Measurements from ENCODE around the gene KANSL1L. TPM values are rescaled to one million over a fixed set of nuclear protein-coding genes. Genes with fewer than 3 reads are reported as not detected.

KANSL1L gene
- polyA plus RNA-seq, 1 of the 3 experiments (the other 2 are of a cell fraction), result 5.5 TPM

DNA sequence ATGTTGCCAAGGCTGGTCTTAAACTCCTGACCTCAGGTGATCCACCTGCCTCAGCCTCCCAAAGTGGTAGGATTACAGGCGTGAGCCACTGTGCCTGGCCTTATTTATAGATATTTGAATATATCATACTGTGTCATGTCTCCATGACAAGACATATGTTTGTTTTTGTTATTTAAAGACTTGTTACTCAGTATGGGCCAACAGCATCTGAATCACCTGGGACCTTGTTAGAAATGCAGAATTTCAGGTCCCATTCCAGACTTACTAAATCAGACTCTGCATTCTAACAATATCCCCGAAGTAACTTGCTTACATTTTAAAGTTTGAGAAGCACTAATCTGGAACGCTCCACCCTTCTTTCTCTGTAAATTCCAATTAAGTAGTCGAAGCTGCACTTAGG is 135.5 kb downstream of the KANSL1L start:
- Histone ChIP-seq H3K79me2 (ENCODE audit: insufficient read depth) (no peaks in the 10 kb centered on the region), H2AFZ (ENCODE audit: low read depth) (no peak overlapping the region), H3K4me2 (no peak overlapping the region), H3K9ac (no peak overlapping the region), H3K27me3 (ENCODE audit: insufficient read depth) (no peaks in the 10 kb centered on the region), H3K27ac (ENCODE audit: low read depth in 2 of 2, low read length in 1 of 2) (no peak overlapping the region), H3K9me2 (no peaks in the 10 kb centered on the region), H3K4me3 (ENCODE audit: low read depth in 2 of 2, low read length in 1 of 2) (no peak overlapping the region), H3F3A (replicated peaks; ENCODE audit: insufficient read depth) (peaks cover 10% of the 10 kb centered on the region), H3K36me3 (replicated peaks in 1 of 2; ENCODE audit: control insufficient read depth in 1 of 2, insufficient read depth in 2 of 2, low read length in 1 of 2) (peaks cover 9 to 10% of the 10 kb centered on the region in 2 experiments), H3K9me3 (no peaks in the 10 kb centered on the region), H4K20me1 (ENCODE audit: insufficient read depth) (no peaks in the 10 kb centered on the region), H3K4me1 (ENCODE audit: control insufficient read depth in 1 of 2, insufficient read depth in 2 of 2, low read depth in 1 of 2, low read length in 1 of 2) (no peaks in the 10 kb centered on the region)
- ChIA-PET POLR2A (no interaction called here), CTCF (interaction anchor here (0.6 to 1.0 kb wide), 2 partner anchors 132 to 163 kb away, joined by 3 read pairs; no protein-coding TSS in a partner anchor)
- no peak for DNase-seq
- TF ChIP-seq RCOR1 (IDR thresholded peaks at IDR 0.05; ENCODE audit: low read length) (no peak), RAD21 (IDR thresholded peaks at IDR 0.05; ENCODE audit: low read length) (no peak), GATA2 (CRISPR knock-in tag; IDR thresholded peaks at IDR 0.05) (no peak), RXRA (IDR thresholded peaks at IDR 0.05; ENCODE audit: borderline replicate concordance, low read depth) (no peak), TEAD4 (IDR thresholded peaks at IDR 0.05; ENCODE audit: borderline replicate concordance, insufficient read depth) (no peak), POLR2AphosphoS5 (IDR thresholded peaks at IDR 0.05; ENCODE audit: low read depth, low read length) (no peak), CHD2 (IDR thresholded peaks at IDR 0.05; ENCODE audit: low read length, partially characterized antibody) (no peak)
- TF ChIP-seq, protein P1, sequence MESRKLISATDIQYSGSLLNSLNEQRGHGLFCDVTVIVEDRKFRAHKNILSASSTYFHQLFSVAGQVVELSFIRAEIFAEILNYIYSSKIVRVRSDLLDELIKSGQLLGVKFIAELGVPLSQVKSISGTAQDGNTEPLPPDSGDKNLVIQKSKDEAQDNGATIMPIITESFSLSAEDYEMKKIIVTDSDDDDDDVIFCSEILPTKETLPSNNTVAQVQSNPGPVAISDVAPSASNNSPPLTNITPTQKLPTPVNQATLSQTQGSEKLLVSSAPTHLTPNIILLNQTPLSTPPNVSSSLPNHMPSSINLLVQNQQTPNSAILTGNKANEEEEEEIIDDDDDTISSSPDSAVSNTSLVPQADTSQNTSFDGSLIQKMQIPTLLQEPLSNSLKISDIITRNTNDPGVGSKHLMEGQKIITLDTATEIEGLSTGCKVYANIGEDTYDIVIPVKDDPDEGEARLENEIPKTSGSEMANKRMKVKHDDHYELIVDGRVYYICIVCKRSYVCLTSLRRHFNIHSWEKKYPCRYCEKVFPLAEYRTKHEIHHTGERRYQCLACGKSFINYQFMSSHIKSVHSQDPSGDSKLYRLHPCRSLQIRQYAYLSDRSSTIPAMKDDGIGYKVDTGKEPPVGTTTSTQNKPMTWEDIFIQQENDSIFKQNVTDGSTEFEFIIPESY (IDR thresholded peaks at IDR 0.05; ENCODE audit: borderline replicate concordance, low read depth), result no peak
- TF ChIP-seq, protein P2, sequence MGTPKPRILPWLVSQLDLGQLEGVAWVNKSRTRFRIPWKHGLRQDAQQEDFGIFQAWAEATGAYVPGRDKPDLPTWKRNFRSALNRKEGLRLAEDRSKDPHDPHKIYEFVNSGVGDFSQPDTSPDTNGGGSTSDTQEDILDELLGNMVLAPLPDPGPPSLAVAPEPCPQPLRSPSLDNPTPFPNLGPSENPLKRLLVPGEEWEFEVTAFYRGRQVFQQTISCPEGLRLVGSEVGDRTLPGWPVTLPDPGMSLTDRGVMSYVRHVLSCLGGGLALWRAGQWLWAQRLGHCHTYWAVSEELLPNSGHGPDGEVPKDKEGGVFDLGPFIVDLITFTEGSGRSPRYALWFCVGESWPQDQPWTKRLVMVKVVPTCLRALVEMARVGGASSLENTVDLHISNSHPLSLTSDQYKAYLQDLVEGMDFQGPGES (IDR thresholded peaks at IDR 0.05; ENCODE audit: low read depth, low read length), result no peak
- WGBS (ENCODE audit: low lambda C conversion rate), result 97% methylated on average over 4 of the region's 4 CpGs

DNA sequence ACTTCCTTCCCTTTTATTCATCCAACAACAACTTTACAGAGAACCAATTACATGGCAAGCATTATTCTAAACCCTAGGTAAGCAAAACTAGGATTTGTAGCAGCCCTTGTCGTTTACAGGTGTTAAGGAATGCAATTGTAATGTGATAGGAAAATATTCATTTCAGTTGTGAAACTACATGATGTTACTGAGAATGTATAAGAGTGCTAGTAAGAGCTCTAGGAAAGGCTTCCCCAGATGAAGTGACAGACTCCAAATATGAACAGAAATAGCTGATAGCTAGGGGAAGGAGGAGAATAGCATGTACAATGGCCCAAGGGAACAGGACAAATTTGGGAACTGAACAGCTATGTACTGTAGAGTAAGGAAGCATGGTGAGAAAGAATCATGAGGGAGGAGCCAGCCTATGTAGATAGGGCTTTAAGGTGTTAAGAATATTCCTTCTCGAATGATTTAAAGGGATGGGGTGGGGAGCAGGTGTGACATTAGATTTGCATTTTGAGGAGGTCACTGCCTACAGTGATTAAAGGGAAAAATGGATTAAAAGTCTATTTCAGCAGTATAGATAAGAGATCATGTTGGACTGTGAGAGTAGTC is 137.0 kb downstream of the KANSL1L start:
- no peaks in the 10 kb centered on the region for H3K9me3 ChIP-seq
- peaks cover 11% of the 10 kb centered on the region for H3F3A ChIP-seq (replicated peaks; ENCODE audit: insufficient read depth)
- no peak overlapping the region for H3K27ac ChIP-seq (ENCODE audit: low read depth in 2 of 2, low read length in 1 of 2)
- DNase-seq, result no peak
- H3K79me2 ChIP-seq (ENCODE audit: insufficient read depth), result no peaks in the 10 kb centered on the region
- H4K20me1 ChIP-seq (ENCODE audit: insufficient read depth), result no peaks in the 10 kb centered on the region
- H3K9me2 ChIP-seq, result no peaks in the 10 kb centered on the region
- no peak overlapping the region for H2AFZ ChIP-seq (ENCODE audit: low read depth)
- no peak overlapping the region for H3K4me3 ChIP-seq (ENCODE audit: low read depth in 2 of 2, low read length in 1 of 2)
- H3K36me3 ChIP-seq (replicated peaks in 1 of 2; ENCODE audit: control insufficient read depth in 1 of 2, insufficient read depth in 2 of 2, low read length in 1 of 2), result peaks cover 13 to 15% of the 10 kb centered on the region in 2 experiments
- ChIA-PET POLR2A (no interaction called here), CTCF (no interaction called here)
- 93% methylated on average over 2 of the region's 2 CpGs for WGBS (ENCODE audit: low lambda C conversion rate)
- TF ChIP-seq TCF12 (IDR thresholded peaks at IDR 0.05) (no peak), RCOR1 (IDR thresholded peaks at IDR 0.05; ENCODE audit: low read length) (no peak), GATA2 (CRISPR knock-in tag; IDR thresholded peaks at IDR 0.05) (no peak), FOXM1 (IDR thresholded peaks at IDR 0.05; ENCODE audit: low read depth) (no peak), POLR2AphosphoS5 (IDR thresholded peaks at IDR 0.05; ENCODE audit: low read depth, low read length) (no peak), EZH2phosphoT487 (IDR thresholded peaks at IDR 0.05; ENCODE audit: borderline replicate concordance, low read depth) (no peak), SIN3A (IDR thresholded peaks at IDR 0.05; ENCODE audit: borderline replicate concordance, low read depth, low read length) (no peak)
- TF ChIP-seq, protein P3, sequence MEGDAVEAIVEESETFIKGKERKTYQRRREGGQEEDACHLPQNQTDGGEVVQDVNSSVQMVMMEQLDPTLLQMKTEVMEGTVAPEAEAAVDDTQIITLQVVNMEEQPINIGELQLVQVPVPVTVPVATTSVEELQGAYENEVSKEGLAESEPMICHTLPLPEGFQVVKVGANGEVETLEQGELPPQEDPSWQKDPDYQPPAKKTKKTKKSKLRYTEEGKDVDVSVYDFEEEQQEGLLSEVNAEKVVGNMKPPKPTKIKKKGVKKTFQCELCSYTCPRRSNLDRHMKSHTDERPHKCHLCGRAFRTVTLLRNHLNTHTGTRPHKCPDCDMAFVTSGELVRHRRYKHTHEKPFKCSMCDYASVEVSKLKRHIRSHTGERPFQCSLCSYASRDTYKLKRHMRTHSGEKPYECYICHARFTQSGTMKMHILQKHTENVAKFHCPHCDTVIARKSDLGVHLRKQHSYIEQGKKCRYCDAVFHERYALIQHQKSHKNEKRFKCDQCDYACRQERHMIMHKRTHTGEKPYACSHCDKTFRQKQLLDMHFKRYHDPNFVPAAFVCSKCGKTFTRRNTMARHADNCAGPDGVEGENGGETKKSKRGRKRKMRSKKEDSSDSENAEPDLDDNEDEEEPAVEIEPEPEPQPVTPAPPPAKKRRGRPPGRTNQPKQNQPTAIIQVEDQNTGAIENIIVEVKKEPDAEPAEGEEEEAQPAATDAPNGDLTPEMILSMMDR (IDR thresholded peaks at IDR 0.05), result no peak
- TF ChIP-seq, protein P1 (IDR thresholded peaks at IDR 0.05; ENCODE audit: borderline replicate concordance, low read depth), result no peak
- TF ChIP-seq, protein P4, sequence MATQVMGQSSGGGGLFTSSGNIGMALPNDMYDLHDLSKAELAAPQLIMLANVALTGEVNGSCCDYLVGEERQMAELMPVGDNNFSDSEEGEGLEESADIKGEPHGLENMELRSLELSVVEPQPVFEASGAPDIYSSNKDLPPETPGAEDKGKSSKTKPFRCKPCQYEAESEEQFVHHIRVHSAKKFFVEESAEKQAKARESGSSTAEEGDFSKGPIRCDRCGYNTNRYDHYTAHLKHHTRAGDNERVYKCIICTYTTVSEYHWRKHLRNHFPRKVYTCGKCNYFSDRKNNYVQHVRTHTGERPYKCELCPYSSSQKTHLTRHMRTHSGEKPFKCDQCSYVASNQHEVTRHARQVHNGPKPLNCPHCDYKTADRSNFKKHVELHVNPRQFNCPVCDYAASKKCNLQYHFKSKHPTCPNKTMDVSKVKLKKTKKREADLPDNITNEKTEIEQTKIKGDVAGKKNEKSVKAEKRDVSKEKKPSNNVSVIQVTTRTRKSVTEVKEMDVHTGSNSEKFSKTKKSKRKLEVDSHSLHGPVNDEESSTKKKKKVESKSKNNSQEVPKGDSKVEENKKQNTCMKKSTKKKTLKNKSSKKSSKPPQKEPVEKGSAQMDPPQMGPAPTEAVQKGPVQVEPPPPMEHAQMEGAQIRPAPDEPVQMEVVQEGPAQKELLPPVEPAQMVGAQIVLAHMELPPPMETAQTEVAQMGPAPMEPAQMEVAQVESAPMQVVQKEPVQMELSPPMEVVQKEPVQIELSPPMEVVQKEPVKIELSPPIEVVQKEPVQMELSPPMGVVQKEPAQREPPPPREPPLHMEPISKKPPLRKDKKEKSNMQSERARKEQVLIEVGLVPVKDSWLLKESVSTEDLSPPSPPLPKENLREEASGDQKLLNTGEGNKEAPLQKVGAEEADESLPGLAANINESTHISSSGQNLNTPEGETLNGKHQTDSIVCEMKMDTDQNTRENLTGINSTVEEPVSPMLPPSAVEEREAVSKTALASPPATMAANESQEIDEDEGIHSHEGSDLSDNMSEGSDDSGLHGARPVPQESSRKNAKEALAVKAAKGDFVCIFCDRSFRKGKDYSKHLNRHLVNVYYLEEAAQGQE (IDR thresholded peaks at IDR 0.05; ENCODE audit: low read depth, low read length), result no peak
- H3K4me1 ChIP-seq (ENCODE audit: control insufficient read depth in 1 of 2, insufficient read depth in 2 of 2, low read depth in 1 of 2, low read length in 1 of 2), result no peaks in the 10 kb centered on the region
- no peak overlapping the region for H3K4me2 ChIP-seq
- no peak overlapping the region for H3K9ac ChIP-seq
- H3K27me3 ChIP-seq (ENCODE audit: insufficient read depth), result no peaks in the 10 kb centered on the region
